Gastrocnemius medialis (tissue), 4 donors: ENCODE data around the gene NPS. TPM values are rescaled to one million over a fixed set of nuclear protein-coding genes. Genes with fewer than 3 reads are reported as not detected.

Experiments
- ATAC-seq, 2 donors: fragments of 150-250 bp; one replicate each; pipeline ENCODE4 v1.9.1; 2016
- DNase-seq, 2 donors: peaks; one replicate each; pipeline ENCODE4 v3.0.0-alpha.2; 2019
- H3K27ac ChIP-seq, 4 donors: fragments of 200-600 bp; sonication (generic); 1 replicate in 1 of 4; 2 replicates in 3 of 4; pipeline ENCODE4 v1.5.1; 2016 to 2018; ENCODE audit warnings: mild to moderate bottlenecking in 2 of 4, moderate library complexity in 1 of 4
- H3K27me3 ChIP-seq, 3 donors: fragments of 200-600 bp; sonication (generic) in 2 of 3; 1 replicate in 1 of 3; 2 replicates in 2 of 3; pipeline versions ENCODE4 v1.5.1 to v1.6.0; 2016 to 2019; ENCODE audit warnings: mild to moderate bottlenecking in 1 of 3, moderate library complexity in 1 of 3
- H3K36me3 ChIP-seq, 2 donors: fragments of 200-600 bp; sonication (generic) in 1 of 2; one replicate each; pipeline ENCODE4 v1.5.1; 2017 to 2018
- H3K4me1 ChIP-seq, 2 donors: fragments of 200-600 bp; sonication (generic) in 1 of 2; one replicate each; pipeline ENCODE4 v1.5.1; 2016 to 2017; ENCODE audit warnings: mild to moderate bottlenecking in 2 of 2
- H3K4me3 ChIP-seq, 4 donors: fragments of 200-600 bp; sonication (generic) in 3 of 4; 1 replicate in 1 of 4; 2 replicates in 3 of 4; pipeline ENCODE4 v1.5.1; 2016 to 2019; ENCODE audit warnings: mild to moderate bottlenecking in 2 of 4
- H3K9me3 ChIP-seq, 3 donors: fragments of 200-600 bp; sonication (generic) in 2 of 3; 1 replicate in 1 of 3; 2 replicates in 2 of 3; pipeline ENCODE4 v1.5.1; 2016 to 2019
- POLR2A ChIP-seq, 2 donors: fragments of 450-650 bp; IDR thresholded peaks; one replicate each; pipeline ENCODE4 v1.6.1; 2017; ENCODE audit warnings: antibody characterized with exemption in 2 of 2, mild to moderate bottlenecking in 2 of 2, moderate library complexity in 2 of 2
- in situ Hi-C, 4 donors: fragments of 200-750 bp; cut with MboI; loops; one replicate each; pipeline versions ENCODE4 v1.15.0 to v1.8.0; 2017; ENCODE audit warnings: low sequenced_read_pairs in 4 of 4
- intact Hi-C: fragments of 100-400 bp; cut with DNase I; formaldehyde crosslinking; loops from one replicate; pipeline ENCODE4 v1.15.1; 2023; ENCODE audit warnings: low total_unique reads
- total RNA-seq, 4 donors: library from RNA; depleted of rRNA; stranded (reverse); fragments of >200 nt; gene quantifications; one replicate each; pipeline versions ENCODE4 v1.1.0 to v1.2.3, GENCODE V29; 2016
- TF ChIP-seq, protein P1 (sequence below), 5 experiments: fragments of 450-650 bp in 3 of 5; fragments of 200-600 bp in 2 of 5; sonication (generic) in 2 of 5; IDR thresholded peaks in 4 of 5; conservative IDR thresholded peaks in 1 of 5; 1 replicate in 4 of 5; 2 replicates in 1 of 5; pipeline ENCODE4 v1.5.1; 2016 to 2019; ENCODE audit warnings: antibody characterized with exemption in 5 of 5, mild to moderate bottlenecking in 3 of 5, moderate library complexity in 3 of 5

Gene NPS
- total RNA-seq, 4 donors from 2014 or later: not detected

DNA sequence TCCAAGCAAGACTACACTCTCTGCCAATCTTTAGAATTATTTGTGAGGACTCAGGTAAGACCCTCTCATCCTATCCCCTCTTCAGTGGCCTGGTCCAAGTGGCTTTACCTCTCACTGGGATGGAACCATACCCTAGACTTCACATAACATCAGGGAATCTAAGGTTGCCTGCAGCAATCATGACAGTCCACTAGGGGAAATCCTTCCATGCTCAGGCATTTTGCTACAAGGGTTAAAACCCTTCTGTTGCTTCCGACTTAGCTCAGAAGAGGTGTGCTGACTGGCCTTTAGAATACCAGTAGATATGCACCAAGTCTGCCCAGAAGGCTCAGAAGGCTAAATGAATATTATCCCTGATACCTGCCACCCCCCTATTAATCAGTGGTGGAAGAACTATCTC, 24.9 kb upstream of the NPS start:
- Histone ChIP-seq H3K36me3 (no peaks in the 10 kb centered on the region), H3K27ac (no peak overlapping the region), H3K4me3 (no peak overlapping the region), H3K9me3 (no peaks in the 10 kb centered on the region), H3K4me1 (no peaks in the 10 kb centered on the region), H3K27me3 (no peaks in the 10 kb centered on the region)
- in situ Hi-C loops: no loop called here
- TF ChIP-seq, protein P1, sequence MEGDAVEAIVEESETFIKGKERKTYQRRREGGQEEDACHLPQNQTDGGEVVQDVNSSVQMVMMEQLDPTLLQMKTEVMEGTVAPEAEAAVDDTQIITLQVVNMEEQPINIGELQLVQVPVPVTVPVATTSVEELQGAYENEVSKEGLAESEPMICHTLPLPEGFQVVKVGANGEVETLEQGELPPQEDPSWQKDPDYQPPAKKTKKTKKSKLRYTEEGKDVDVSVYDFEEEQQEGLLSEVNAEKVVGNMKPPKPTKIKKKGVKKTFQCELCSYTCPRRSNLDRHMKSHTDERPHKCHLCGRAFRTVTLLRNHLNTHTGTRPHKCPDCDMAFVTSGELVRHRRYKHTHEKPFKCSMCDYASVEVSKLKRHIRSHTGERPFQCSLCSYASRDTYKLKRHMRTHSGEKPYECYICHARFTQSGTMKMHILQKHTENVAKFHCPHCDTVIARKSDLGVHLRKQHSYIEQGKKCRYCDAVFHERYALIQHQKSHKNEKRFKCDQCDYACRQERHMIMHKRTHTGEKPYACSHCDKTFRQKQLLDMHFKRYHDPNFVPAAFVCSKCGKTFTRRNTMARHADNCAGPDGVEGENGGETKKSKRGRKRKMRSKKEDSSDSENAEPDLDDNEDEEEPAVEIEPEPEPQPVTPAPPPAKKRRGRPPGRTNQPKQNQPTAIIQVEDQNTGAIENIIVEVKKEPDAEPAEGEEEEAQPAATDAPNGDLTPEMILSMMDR (IDR thresholded peaks at IDR 0.05 in 4 of 5, conservative IDR thresholded peaks at IDR 0.05 in 1 of 5): no peak
- TF ChIP-seq POLR2A (IDR thresholded peaks at IDR 0.05): no peak
- no peak for DNase-seq
- ATAC-seq: no peak
- intact Hi-C loops: no loop called here

DNA sequence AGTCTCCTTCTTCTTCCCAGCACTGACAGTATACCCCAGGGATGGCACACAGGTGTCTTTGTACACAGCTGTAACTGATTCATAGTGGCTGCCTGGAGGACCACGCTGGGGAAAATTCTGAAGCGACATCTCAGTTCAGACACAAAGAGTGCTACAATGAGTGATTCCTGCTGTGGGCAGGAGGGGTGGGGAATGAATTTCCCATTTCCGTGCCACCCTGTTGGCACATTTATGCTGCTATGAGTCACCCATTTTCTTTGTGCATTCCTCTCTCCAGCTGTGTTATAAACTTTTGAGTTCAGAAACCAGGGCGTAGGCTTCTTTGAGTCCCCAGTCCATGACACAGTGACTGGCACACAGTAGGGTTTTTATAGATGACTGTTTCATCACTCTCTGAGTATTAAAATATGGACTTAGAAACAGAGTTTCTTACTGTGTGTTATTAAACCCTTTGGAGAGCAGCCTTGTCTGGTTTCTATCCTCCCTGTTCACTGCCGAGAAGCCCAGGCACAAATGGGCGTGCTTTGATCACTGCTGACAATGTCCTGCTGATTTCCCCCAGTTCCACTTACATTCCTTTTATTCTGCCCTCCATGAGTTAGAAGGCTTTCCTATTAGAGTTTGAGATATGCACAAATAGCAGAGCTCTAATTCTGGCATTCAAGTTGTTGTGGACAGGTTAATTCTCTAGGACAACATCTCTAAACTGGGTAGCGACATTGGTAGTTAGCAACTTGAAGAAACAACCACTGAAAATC, 24.0 kb upstream of the NPS start:
- no peak overlapping the region for H3K27ac ChIP-seq
- ATAC-seq: no peak

DNA sequence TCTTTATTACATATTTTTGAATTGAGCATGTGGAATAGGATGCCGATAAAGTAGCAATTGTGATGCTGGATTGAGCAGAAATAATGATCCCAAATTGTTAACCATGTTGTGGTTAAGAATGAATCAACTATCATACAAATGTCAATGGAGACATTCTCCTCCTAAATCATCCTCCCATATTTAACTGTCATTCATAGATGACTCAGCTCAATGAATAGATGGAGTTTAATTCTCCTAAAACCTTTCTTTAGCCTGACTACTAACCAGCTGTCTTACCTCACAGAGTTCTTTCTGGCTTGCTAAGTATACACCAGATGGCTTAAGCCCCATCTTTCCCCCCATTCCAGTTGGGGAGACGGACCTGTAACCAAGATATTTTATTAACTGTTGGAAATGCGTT, 23.4 kb upstream of the NPS start:
- DNase-seq: no peak
- ATAC-seq: no peak
- Histone ChIP-seq H3K27ac (no peak overlapping the region), H3K4me1 (no peaks in the 10 kb centered on the region), H3K9me3 (no peaks in the 10 kb centered on the region), H3K36me3 (no peaks in the 10 kb centered on the region), H3K27me3 (no peaks in the 10 kb centered on the region), H3K4me3 (no peak overlapping the region)
- intact Hi-C loops: no loop called here
- TF ChIP-seq, protein P1 (IDR thresholded peaks at IDR 0.05 in 4 of 5, conservative IDR thresholded peaks at IDR 0.05 in 1 of 5): no peak
- no peak for TF ChIP-seq POLR2A (IDR thresholded peaks at IDR 0.05)
- in situ Hi-C loops: no loop called here

More for the DNA sequence above, 24.0 kb upstream of the NPS start:
- intact Hi-C loops: no loop called here
- Histone ChIP-seq H3K27me3 (no peaks in the 10 kb centered on the region), H3K4me1 (no peaks in the 10 kb centered on the region), H3K36me3 (no peaks in the 10 kb centered on the region), H3K4me3 (no peak overlapping the region), H3K9me3 (no peaks in the 10 kb centered on the region)
- TF ChIP-seq, protein P1 (IDR thresholded peaks at IDR 0.05 in 4 of 5, conservative IDR thresholded peaks at IDR 0.05 in 1 of 5): no peak
- TF ChIP-seq POLR2A (IDR thresholded peaks at IDR 0.05): no peak
- DNase-seq: no peak
- in situ Hi-C loops: no loop called here

DNA sequence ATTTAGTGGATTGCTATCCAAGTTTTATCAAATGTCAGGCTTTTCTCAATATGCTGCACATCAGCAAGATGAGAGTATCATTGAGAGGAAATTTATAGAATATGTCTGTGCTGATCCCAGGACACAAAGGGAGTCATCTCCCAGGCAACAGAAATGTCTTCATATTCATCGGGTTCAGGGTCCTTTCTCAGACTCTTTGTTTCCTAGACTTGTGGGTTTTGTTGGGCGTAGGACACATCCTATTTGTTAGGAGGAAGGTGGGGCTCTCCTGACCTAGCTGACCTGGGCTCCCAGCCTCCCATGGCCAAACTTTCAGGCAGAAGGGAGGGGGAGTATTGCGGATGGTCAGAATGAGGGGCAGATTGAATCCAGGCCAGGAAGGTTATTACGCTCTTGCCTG, 22.9 kb upstream of the NPS start:
- H3K4me3 ChIP-seq: no peak overlapping the region
- H3K36me3 ChIP-seq: no peaks in the 10 kb centered on the region
- no peak for DNase-seq
- TF ChIP-seq, protein P1 (IDR thresholded peaks at IDR 0.05 in 4 of 5, conservative IDR thresholded peaks at IDR 0.05 in 1 of 5): no peak
- TF ChIP-seq POLR2A (IDR thresholded peaks at IDR 0.05): no peak
- intact Hi-C loops (no loop called here), in situ Hi-C loops (no loop called here)
- no peaks in the 10 kb centered on the region for H3K9me3 ChIP-seq
- no peaks in the 10 kb centered on the region for H3K4me1 ChIP-seq
- H3K27ac ChIP-seq: no peak overlapping the region
- no peak for ATAC-seq
- no peaks in the 10 kb centered on the region for H3K27me3 ChIP-seq

DNA sequence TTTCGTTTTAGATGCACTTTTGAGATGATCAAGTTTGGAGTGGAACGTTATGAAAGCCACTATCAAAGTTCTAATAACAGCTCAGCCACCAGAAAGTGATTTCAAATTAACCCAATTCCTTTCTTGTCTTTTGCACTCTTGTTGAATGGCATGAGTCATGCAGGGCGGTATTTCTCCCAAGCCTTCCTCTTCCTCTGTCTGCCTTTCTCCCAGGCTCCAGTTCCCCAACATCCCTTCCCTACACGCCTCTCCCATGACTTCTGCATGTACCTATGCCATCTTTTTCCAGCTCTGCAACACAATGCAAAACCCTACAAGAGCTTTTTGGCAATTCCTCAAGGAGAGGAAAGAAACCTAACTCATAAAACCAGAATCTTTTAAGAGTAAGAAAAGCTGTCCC, 21.8 kb upstream of the NPS start:
- H3K36me3 ChIP-seq: no peaks in the 10 kb centered on the region
- H3K4me1 ChIP-seq: no peaks in the 10 kb centered on the region
- no peak for TF ChIP-seq POLR2A (IDR thresholded peaks at IDR 0.05)
- TF ChIP-seq, protein P1 (IDR thresholded peaks at IDR 0.05 in 4 of 5, conservative IDR thresholded peaks at IDR 0.05 in 1 of 5): no peak
- H3K4me3 ChIP-seq: no peak overlapping the region
- H3K27ac ChIP-seq: no peak overlapping the region
- DNase-seq: no peak
- no peaks in the 10 kb centered on the region for H3K27me3 ChIP-seq
- intact Hi-C loops: no loop called here
- ATAC-seq: no peak
- in situ Hi-C loops: no loop called here
- H3K9me3 ChIP-seq: no peaks in the 10 kb centered on the region
